ENCODE data around the gene SNX27.

- TF ChIP-seq POLR2A (IDR thresholded peaks at IDR 0.05; ENCODE audit: low read depth, low read length) (no peak), PAX5 (IDR thresholded peaks at IDR 0.05; ENCODE audit: insufficient read depth, low read length, severe bottlenecking) (no peak), TAF1 (IDR thresholded peaks at IDR 0.05; ENCODE audit: low read depth, low read length) (no peak), POLR2AphosphoS5 (IDR thresholded peaks at IDR 0.05; ENCODE audit: low read depth, low read length) (no peak)
Observed at GRCh38 chr1:151593730-151594129, 18.1 kb upstream of the SNX27 start.
